ENCODE measurements around the gene GTF3C1.

DNA sequence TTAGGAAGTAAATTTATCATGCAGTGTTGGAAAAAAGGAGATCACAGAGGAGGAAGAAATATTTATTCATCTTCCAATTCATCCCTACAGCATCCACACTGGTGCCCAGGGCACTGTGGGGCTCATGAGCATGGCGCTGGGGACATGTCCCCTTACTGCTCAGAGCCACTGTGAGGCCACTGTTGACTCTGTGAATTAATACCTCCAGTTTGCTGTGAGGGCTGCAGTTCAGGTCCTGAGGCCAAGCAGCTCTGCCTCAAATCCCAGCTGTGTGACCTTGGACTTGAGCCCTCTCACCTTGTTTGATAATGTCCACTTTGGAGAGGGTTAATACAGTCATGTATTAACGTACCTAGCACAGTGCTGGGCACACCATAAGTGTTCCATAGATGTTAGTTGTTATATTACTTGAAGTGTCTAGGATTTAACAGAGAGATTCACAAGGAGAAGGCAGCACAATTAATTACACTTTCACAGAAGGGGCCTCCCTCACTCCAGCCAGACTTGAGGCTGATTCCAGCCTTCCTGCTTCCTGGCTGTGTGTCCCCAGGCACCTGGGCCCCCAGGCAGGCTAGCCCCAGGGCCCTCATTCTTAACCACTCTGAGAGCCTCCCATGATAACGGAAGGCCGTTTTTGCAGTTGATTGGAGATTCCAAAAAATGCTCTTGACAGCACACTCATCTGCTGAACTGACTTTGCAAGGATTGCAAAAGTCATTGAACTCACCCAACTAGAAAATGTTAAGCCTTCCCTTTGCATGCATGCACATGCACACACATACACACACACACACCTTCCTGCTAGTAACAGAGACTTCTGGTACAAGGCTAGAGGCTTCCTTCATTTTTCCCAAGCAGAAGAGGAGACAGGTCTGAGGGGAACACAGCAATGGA lies 29.6 kb upstream of the GTF3C1 start:
- TF ChIP-seq TAF1 (IDR thresholded peaks at IDR 0.05; ENCODE audit: low read depth, low read length) (no peak), POLR2A (IDR thresholded peaks at IDR 0.05; ENCODE audit: low read depth, low read length) (no peak), POLR2AphosphoS5 (IDR thresholded peaks at IDR 0.05; ENCODE audit: low read depth, low read length) (no peak), POU2F2 (IDR thresholded peaks at IDR 0.05; ENCODE audit: low read depth, low read length) (no peak), SPI1 (IDR thresholded peaks at IDR 0.05; ENCODE audit: low read depth, low read length) (no peak), PAX5 (IDR thresholded peaks at IDR 0.05; ENCODE audit: insufficient read depth, low read length, severe bottlenecking) (no peak)
